IMR-90 (cell line): ENCODE results near the gene RELN. TPM values are rescaled to one million over a fixed set of nuclear protein-coding genes. Genes with fewer than 3 reads are reported as not detected.
A peak's percentile ranks its signal among the peaks of the same experiment; 100 is the strongest.

ENCODE experiments used
- ATAC-seq: fragments of 200-7000 bp; cut with Tn5 transposase; 2 replicates; pipeline ENCODE4 v1.9.1; 2020; ENCODE audit warnings: low read depth, mild to moderate bottlenecking, moderate library complexity
- BruUV-seq: library from RNA; stranded (reverse); fragments of 400-500 nt; replicated peaks from 2 replicates; lab custom pipeline; 2021; lab: Mats Ljungman, UMichigan
- CTCF ChIA-PET: fragments of 300-600 bp; formaldehyde crosslinking; extraction: SDS; loops from one replicate; lab custom pipeline; 2021; ENCODE audit warnings: antibody characterized with exemption; lab: Yijun Ruan, JAX
- POLR2A ChIA-PET: fragments of 300-600 bp; sonication (Branson Sonifier 250); formaldehyde crosslinking; loops from one replicate; lab custom pipeline; 2022; ENCODE audit warnings: antibody characterized with exemption; ENCODE audit not compliant: unreplicated experiment; lab: Charles Lee
- DNase-seq: peaks from one replicate; pipeline ENCODE4 v3.0.0; 2013
- H2AFZ ChIP-seq: replicated peaks from 2 replicates; pipeline ENCODE3; 2013; ENCODE audit warnings: low read length, mild to moderate bottlenecking; ENCODE audit not compliant: poor library complexity
- H2AK5ac ChIP-seq: 2 replicates; pipeline ENCODE4 v1.6.1; 2013; ENCODE audit warnings: low read depth, low read length, inconsistent platforms
- H2AK9ac ChIP-seq: replicated peaks from 2 replicates; pipeline ENCODE3; 2013; ENCODE audit warnings: mild to moderate bottlenecking, low read depth, low read length, moderate library complexity; ENCODE audit not compliant: poor library complexity
- H2BK120ac ChIP-seq: 2 replicates; pipeline ENCODE4 v1.6.1; 2013; ENCODE audit warnings: low read depth, low read length, inconsistent platforms
- H2BK15ac ChIP-seq: 3 replicates; pipeline ENCODE4 v1.6.1; 2013; ENCODE audit warnings: low read depth, low read length, inconsistent platforms
- H2BK20ac ChIP-seq: 2 replicates; pipeline ENCODE4 v1.6.1; 2013; ENCODE audit warnings: low read depth, mild to moderate bottlenecking, inconsistent platforms, low read length, moderate library complexity
- H2BK5ac ChIP-seq: 2 replicates; pipeline ENCODE4 v1.6.1; 2013; ENCODE audit warnings: mild to moderate bottlenecking, low read depth, low read length, inconsistent platforms; ENCODE audit not compliant: poor library complexity, severe bottlenecking
- H3K14ac ChIP-seq: replicated peaks from 2 replicates; pipeline ENCODE4 v1.6.1; 2013; ENCODE audit warnings: low read depth, low read length, inconsistent platforms
- H3K18ac ChIP-seq: 2 replicates; pipeline ENCODE4 v1.6.1; 2013; ENCODE audit warnings: low read depth, low read length, control low read depth
- H3K23ac ChIP-seq: 2 replicates; pipeline ENCODE4 v1.6.1; 2013; ENCODE audit warnings: low read depth, low read length, inconsistent platforms
- H3K27ac ChIP-seq: 2 replicates; pipeline ENCODE4 v1.5.1; 2013; ENCODE audit warnings: mild to moderate bottlenecking, control low read depth, low read length; ENCODE audit not compliant: insufficient read depth
- H3K27me3 ChIP-seq: 2 replicates; pipeline ENCODE4 v1.6.1; 2013; ENCODE audit warnings: low read length; ENCODE audit not compliant: control insufficient read depth, insufficient read depth
- H3K36me3 ChIP-seq: 2 replicates; pipeline ENCODE4 v1.6.1; 2013; ENCODE audit warnings: low read length, mixed read lengths; ENCODE audit not compliant: control insufficient read depth, insufficient read depth
- H3K4ac ChIP-seq: 2 replicates; pipeline ENCODE4 v1.6.1; 2013; ENCODE audit warnings: low read depth, low read length, inconsistent platforms
- H3K4me1 ChIP-seq: 2 replicates; pipeline ENCODE4 v1.6.1; 2013; ENCODE audit warnings: low read length, mixed read lengths; ENCODE audit not compliant: control insufficient read depth, insufficient read depth
- H3K4me2 ChIP-seq: 2 replicates; pipeline ENCODE4 v1.6.1; 2013; ENCODE audit warnings: low read depth, mild to moderate bottlenecking, control low read depth, low read length, moderate library complexity
- H3K4me3 ChIP-seq: 2 replicates; pipeline ENCODE4 v1.5.1; 2013; ENCODE audit warnings: low read depth, mild to moderate bottlenecking, control low read depth, low read length, moderate library complexity; ENCODE audit not compliant: insufficient read depth
- H3K56ac ChIP-seq: 2 replicates; pipeline ENCODE4 v1.6.1; 2013; ENCODE audit warnings: low read length, inconsistent platforms; ENCODE audit not compliant: insufficient read depth; ENCODE audit errors: extremely low read depth
- H3K79me1 ChIP-seq, 2 experiments: 2 replicates each; pipeline ENCODE4 v1.6.1; 2013; ENCODE audit warnings: low read length in 2 of 2, inconsistent platforms in 1 of 2, low read depth in 1 of 2
- H3K9ac ChIP-seq: 2 replicates; pipeline ENCODE4 v1.6.1; 2013; ENCODE audit warnings: low read depth, low read length, control low read depth
- H3K9me1 ChIP-seq: 2 replicates; pipeline ENCODE4 v1.6.1; 2013; ENCODE audit warnings: low read length, inconsistent platforms; ENCODE audit not compliant: insufficient read depth
- H3K9me3 ChIP-seq: 2 replicates; pipeline ENCODE4 v1.6.1; 2013; ENCODE audit warnings: low read length; ENCODE audit not compliant: control insufficient read depth, insufficient read depth
- H4K20me1 ChIP-seq: 2 replicates; pipeline ENCODE4 v1.6.1; 2013; ENCODE audit warnings: low read length, inconsistent platforms; ENCODE audit not compliant: insufficient read depth
- H4K5ac ChIP-seq: 2 replicates; pipeline ENCODE4 v1.6.1; 2013; ENCODE audit warnings: mild to moderate bottlenecking, low read depth, low read length, control low read depth
- H4K8ac ChIP-seq, 2 experiments: 2 replicates each; pipeline ENCODE4 v1.6.1; 2013; ENCODE audit warnings: low read depth in 2 of 2, low read length in 2 of 2, control low read depth in 1 of 2, inconsistent platforms in 1 of 2
- H4K91ac ChIP-seq: 2 replicates; pipeline ENCODE4 v1.6.1; 2013; ENCODE audit warnings: low read depth, low read length, inconsistent platforms; ENCODE audit not compliant: insufficient read depth
- FOS ChIP-seq: fragments of 150-350 bp; IDR thresholded peaks from 2 replicates; pipeline ENCODE4 v1.6.1; 2016; ENCODE audit warnings: low read depth, low read length
- NFE2L2 ChIP-seq: fragments of 150-350 bp; IDR thresholded peaks from 2 replicates; pipeline ENCODE4 v1.6.1; 2016; ENCODE audit warnings: low read depth, mild to moderate bottlenecking, low read length
- RCOR1 ChIP-seq: IDR thresholded peaks from 2 replicates; pipeline ENCODE4 v1.6.1; 2012; ENCODE audit warnings: mild to moderate bottlenecking, low read length, improper control_type of control experiment; ENCODE audit not compliant: insufficient replicate concordance
- WGBS, 2 experiments: methylation state at CpG; one replicate each; pipeline versions ENCODE4 v1.1.5 to v1.1.7; 2013; ENCODE audit warnings: missing lambda C conversion rate in 2 of 2; ENCODE audit not compliant: insufficient read length in 1 of 2; ENCODE audit errors: extremely low coverage in 2 of 2; 5-methylcytosine and 5-hydroxymethylcytosine counted together
- dilution Hi-C: fragments of 300-500 bp; cut with HindIII; formaldehyde crosslinking; loops from one replicate; pipeline ENCODE4 v1.14.3; 2018; ENCODE audit warnings: low sequenced_read_pairs; ENCODE audit not compliant: unreplicated experiment
- in situ Hi-C: fragments of 300-500 bp; cut with MboI; formaldehyde crosslinking; loops from 3 replicates; pipeline ENCODE4 v1.14.3; 2019; ENCODE audit warnings: low sequenced_read_pairs, inconsistent platforms, mixed read lengths
- intact Hi-C: fragments of 100-400 bp; cut with micrococcal nuclease; formaldehyde crosslinking; loops from 2 replicates; pipeline ENCODE4 v1.10.0; 2022
- polyA plus RNA-seq, 3 experiments: library from polyadenylated mRNA; depleted of rRNA; stranded (reverse); fragments of >200 nt; gene quantifications; 2 replicates each; pipeline ENCODE4 v1.2.3, GENCODE V29; 2012; ENCODE audit warnings: low replicate concordance in 1 of 3
- total RNA-seq: library from RNA; depleted of rRNA; stranded (reverse); fragments of >200 nt; gene quantifications from 2 replicates; pipeline ENCODE4 v1.2.3, GENCODE V29; 2012
- TF ChIP-seq, protein P1 (sequence below): conservative IDR thresholded peaks from 2 replicates; pipeline ENCODE4 v1.5.1; 2012; ENCODE audit warnings: mild to moderate bottlenecking, low read depth, low read length, improper control_type of control experiment

Gene RELN
- total and polyA plus RNA-seq, 2 of the 4 experiments (the other 2 are of a cell fraction), result 14.7 to 23.7 TPM

DNA sequence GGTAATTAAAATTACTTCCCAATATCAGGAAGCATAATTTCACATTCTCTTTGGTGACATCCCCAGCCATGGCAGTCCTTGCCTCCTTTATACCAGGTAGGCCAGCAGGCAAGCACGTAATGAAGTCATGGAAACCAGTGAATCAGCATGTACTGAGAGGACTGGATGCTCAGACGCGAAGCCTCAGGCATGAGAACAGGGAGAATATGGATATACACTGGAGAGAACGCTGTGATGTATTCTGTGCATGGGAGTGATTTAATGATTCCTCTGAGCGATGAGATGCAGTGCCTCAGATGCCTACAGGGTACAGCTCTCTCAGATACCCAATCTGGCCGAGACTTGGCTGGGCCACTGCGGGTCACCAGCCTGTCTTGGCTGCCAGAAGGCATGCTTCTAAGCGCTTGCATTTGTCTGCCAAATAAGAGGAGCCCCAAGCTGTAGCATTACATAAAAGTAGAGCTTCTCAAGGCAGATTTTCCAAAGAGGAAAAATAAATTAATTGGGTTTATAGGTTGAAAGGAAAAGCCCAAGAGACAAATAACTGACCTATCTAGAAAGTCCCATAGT, 238.1 kb downstream of the RELN start:
- Histone ChIP-seq H3K4me3 (no peak overlapping the region), H3K9me3 (no peaks in the 10 kb centered on the region), H4K91ac (no peak overlapping the region), H3K14ac (no peak overlapping the region), H3K56ac (no peak overlapping the region), H3K36me3 (no peaks in the 10 kb centered on the region), H2BK15ac (no peak overlapping the region), H3K4me2 (no peak overlapping the region), H3K79me1 (no peaks in the 10 kb centered on the region), H4K8ac (no peak overlapping the region), H3K27me3 (no peaks in the 10 kb centered on the region), H3K27ac (no peak overlapping the region), H4K20me1 (no peaks in the 10 kb centered on the region), H3K9me1 (no peaks in the 10 kb centered on the region), H2AFZ (no peak overlapping the region), H3K9ac (no peak overlapping the region), H3K18ac (no peak overlapping the region), H4K5ac (no peak overlapping the region), H2AK9ac (no peak overlapping the region), H2BK120ac (peak overlapping the region; percentile 1; the same call in 1 of the 2 replicates), H3K4me1 (no peaks in the 10 kb centered on the region), H3K4ac (no peak overlapping the region), H2BK20ac (no peak overlapping the region), H2BK5ac (no peak overlapping the region), H2AK5ac (no peak overlapping the region), H3K23ac (no peak overlapping the region)
- BruUV-seq, result no TSS peak
- DNase-seq, result no peak
- CTCF ChIA-PET, result no interaction called here
- in situ Hi-C loops (no loop called here), dilution Hi-C loops (no loop called here), intact Hi-C loops (no loop called here)
- 67% methylated on average over 3 of the region's 8 CpGs; no CpG with 5 or more reads in 1 of the 2 experiments for WGBS, 2 experiments
- no peak for ATAC-seq
- no peak for TF ChIP-seq NFE2L2
- no peak for TF ChIP-seq FOS
- no peak for TF ChIP-seq RCOR1
- TF ChIP-seq, protein P1, sequence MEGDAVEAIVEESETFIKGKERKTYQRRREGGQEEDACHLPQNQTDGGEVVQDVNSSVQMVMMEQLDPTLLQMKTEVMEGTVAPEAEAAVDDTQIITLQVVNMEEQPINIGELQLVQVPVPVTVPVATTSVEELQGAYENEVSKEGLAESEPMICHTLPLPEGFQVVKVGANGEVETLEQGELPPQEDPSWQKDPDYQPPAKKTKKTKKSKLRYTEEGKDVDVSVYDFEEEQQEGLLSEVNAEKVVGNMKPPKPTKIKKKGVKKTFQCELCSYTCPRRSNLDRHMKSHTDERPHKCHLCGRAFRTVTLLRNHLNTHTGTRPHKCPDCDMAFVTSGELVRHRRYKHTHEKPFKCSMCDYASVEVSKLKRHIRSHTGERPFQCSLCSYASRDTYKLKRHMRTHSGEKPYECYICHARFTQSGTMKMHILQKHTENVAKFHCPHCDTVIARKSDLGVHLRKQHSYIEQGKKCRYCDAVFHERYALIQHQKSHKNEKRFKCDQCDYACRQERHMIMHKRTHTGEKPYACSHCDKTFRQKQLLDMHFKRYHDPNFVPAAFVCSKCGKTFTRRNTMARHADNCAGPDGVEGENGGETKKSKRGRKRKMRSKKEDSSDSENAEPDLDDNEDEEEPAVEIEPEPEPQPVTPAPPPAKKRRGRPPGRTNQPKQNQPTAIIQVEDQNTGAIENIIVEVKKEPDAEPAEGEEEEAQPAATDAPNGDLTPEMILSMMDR, result no peak
- POLR2A ChIA-PET, result no interaction called here
